GM18951 (cell line): ENCODE results near the gene ADORA2A.
"Not testable (repeated sequence)": the region's sequence is repeated elsewhere in the genome, so short reads cannot be mapped to it uniquely, and the experiment has no call there.

Experiments
- POLR2A ChIP-seq: IDR thresholded peaks from 4 replicates; pipeline ENCODE4 v1.6.1; 2011; ENCODE audit warnings: mild to moderate bottlenecking; ENCODE audit not compliant: insufficient read length, insufficient read depth; ENCODE audit errors: extremely low read depth
- in situ Hi-C: fragments of 300-500 bp; cut with MboI; formaldehyde crosslinking; loops from one replicate; pipeline ENCODE4 v1.12.0; 2022; ENCODE audit warnings: low sequenced_read_pairs, mixed read lengths, inconsistent platforms; ENCODE audit not compliant: unreplicated experiment

ADORA2A gene

GRCh38 chr22:24486501-24486921 is 59.1 kb downstream of the ADORA2A start:
- in situ Hi-C loops = no loop called here
- no peak for TF ChIP-seq POLR2A

GRCh38 chr22:24489011-24489410 is 61.6 kb downstream of the ADORA2A start:
- in situ Hi-C loops = no loop called here
- TF ChIP-seq POLR2A = no peak

GRCh38 chr22:24489434-24489833 is 62.0 kb downstream of the ADORA2A start:
- in situ Hi-C loops = not testable (repeated sequence)
